ENCODE data around the gene CTSW. TPM values are rescaled to one million over a fixed set of nuclear protein-coding genes. Genes with fewer than 3 reads are reported as not detected.

The CTSW gene
- total RNA-seq, 4 donors from 2014 or later = 1.5 to 3.1 TPM; not detected in 2

GRCh38 chr11:65915821-65916251 is 36.2 kb downstream of the CTSW start:
- H3K4me3 ChIP-seq = no peak overlapping the region
- peak overlapping the region; percentile 19 to 97 (median 85) for H3K27ac ChIP-seq
- no peaks in the 10 kb centered on the region for H3K9me3 ChIP-seq
- DNase-seq (ENCODE audit: low spot score in 2 of 2) = peak; percentile 59 to 63
- H3K36me3 ChIP-seq = peaks cover 0 to 5% (median 0%) of the 10 kb centered on the region in 3 donors
- H3K27me3 ChIP-seq = no peaks in the 10 kb centered on the region
- peaks cover 4 to 72% (median 50%) of the 10 kb centered on the region in 4 donors for H3K4me1 ChIP-seq
- WGBS, 2 donors = 7 to 13% methylated on average over 2 to 13 of the region's 13 CpGs
- no peak for TF ChIP-seq CTCF (IDR thresholded peaks at IDR 0.05)
- TF ChIP-seq EP300 (IDR thresholded peaks at IDR 0.05) = peak in 1 of 2 donors; percentile 63
- no peak for TF ChIP-seq POLR2A (IDR thresholded peaks at IDR 0.05)

- no peak for TF ChIP-seq POLR2A (IDR thresholded peaks at IDR 0.05)
- no peak for TF ChIP-seq CTCF (IDR thresholded peaks at IDR 0.05)
- TF ChIP-seq EP300 (IDR thresholded peaks at IDR 0.05) = no peak
- Histone ChIP-seq H3K27me3 (no peaks in the 10 kb centered on the region), H3K9me3 (no peaks in the 10 kb centered on the region), H3K4me3 (no peak overlapping the region), H3K27ac (peak overlapping the region; percentile 19 to 97 (median 85)), H3K36me3 (peaks cover 0 to 5% (median 0%) of the 10 kb centered on the region in 3 donors), H3K4me1 (peaks cover 4 to 74% (median 50%) of the 10 kb centered on the region in 4 donors)
- DNase-seq (ENCODE audit: low spot score in 2 of 2) = no peak
- 69 to 74% methylated on average over 4 to 7 of the region's 7 CpGs for WGBS, 2 donors
Measured at GRCh38 chr11:65916391-65916790, 36.8 kb downstream of the CTSW start.

GRCh38 chr11:65917077-65917433 is 37.4 kb downstream of the CTSW start:
- WGBS, 2 donors = 87 to 92% methylated on average over 3 of the region's 3 CpGs
- H3K9me3 ChIP-seq = no peaks in the 10 kb centered on the region
- peak overlapping the region in 1 of 4 donors; percentile 86 for H3K4me3 ChIP-seq
- H3K27ac ChIP-seq = peak overlapping the region in 3 of 4 donors; percentile 75 to 97 (median 95)
- peaks cover 0 to 8% (median 0%) of the 10 kb centered on the region in 3 donors for H3K36me3 ChIP-seq
- TF ChIP-seq CTCF (IDR thresholded peaks at IDR 0.05) = no peak
- TF ChIP-seq EP300 (IDR thresholded peaks at IDR 0.05) = no peak
- TF ChIP-seq POLR2A (IDR thresholded peaks at IDR 0.05) = no peak
- no peaks in the 10 kb centered on the region for H3K27me3 ChIP-seq
- peaks cover 4 to 69% (median 44%) of the 10 kb centered on the region in 4 donors for H3K4me1 ChIP-seq
- DNase-seq (ENCODE audit: low spot score in 2 of 2) = no peak

- Histone ChIP-seq H3K4me1 (peaks cover 4 to 64% (median 42%) of the 10 kb centered on the region in 4 donors), H3K4me3 (peak overlapping the region; percentile 76 to 99 (median 88)), H3K9me3 (no peaks in the 10 kb centered on the region), H3K36me3 (peaks cover 0 to 14% (median 4%) of the 10 kb centered on the region in 3 donors), H3K27ac (peak overlapping the region; percentile 84 to 98 (median 96)), H3K27me3 (no peaks in the 10 kb centered on the region)
- no peak for DNase-seq (ENCODE audit: low spot score in 2 of 2)
- no peak for TF ChIP-seq EP300 (IDR thresholded peaks at IDR 0.05)
- no peak for TF ChIP-seq POLR2A (IDR thresholded peaks at IDR 0.05)
- no peak for TF ChIP-seq CTCF (IDR thresholded peaks at IDR 0.05)
- 74 to 79% methylated on average over 19 to 30 of the region's 35 CpGs for WGBS, 2 donors
Measured at GRCh38 chr11:65917434-65918210, 38.0 kb downstream of the CTSW start.
